ENCODE data around the gene DHX58.

GRCh38 chr17:42092939-42093338 lies 19.6 kb downstream of the DHX58 start:
- TF ChIP-seq CTCF (IDR thresholded peaks at IDR 0.05; ENCODE audit: low read depth, low read length) (no peak), EZH2phosphoT487 (IDR thresholded peaks at IDR 0.05; ENCODE audit: low read depth) (no peak)
